ENCODE measurements around the gene ZC3H10. TPM values are rescaled to one million over a fixed set of nuclear protein-coding genes. Genes with fewer than 3 reads are reported as not detected.

Gene ZC3H10
- total RNA-seq, 1 experiment from 2014 or later, result 11.8 TPM

- no TSS peak for BruUV-seq (replicated peaks)
- TF ChIP-seq CTCF (conservative IDR thresholded peaks at IDR 0.05; ENCODE audit: low read depth, low read length) (no peak), EZH2 (IDR thresholded peaks at IDR 0.05; ENCODE audit: borderline replicate concordance, low read depth, low read length, poor library complexity, severe bottlenecking) (no peak)
- Histone ChIP-seq H3K27ac (ENCODE audit: low read depth, low read length, poor library complexity, severe bottlenecking) (no peak overlapping the region), H3K27me3 (replicated peaks; ENCODE audit: insufficient read depth, low read depth, low read length, poor library complexity) (no peaks in the 10 kb centered on the region), H3K36me3 (ENCODE audit: insufficient read depth, low read length, poor library complexity, severe bottlenecking) (peaks cover 64% of the 10 kb centered on the region), H3K9me3 (ENCODE audit: low read depth, low read length, poor library complexity, severe bottlenecking) (no peaks in the 10 kb centered on the region), H3K4me1 (ENCODE audit: insufficient read depth, low read length, poor library complexity, severe bottlenecking) (peaks cover 11% of the 10 kb centered on the region), H3K4me3 (ENCODE audit: low read depth, low read length, poor library complexity, severe bottlenecking) (no peak overlapping the region)
- no peak for DNase-seq (ENCODE audit: low spot score)
- ChIA-PET POLR2A (ENCODE audit: low non-redundant PET) (no interaction called here), CTCF (no interaction called here)
- intact Hi-C loops (cut with micrococcal nuclease; ENCODE audit: unreplicated experiment), result no loop called here
These were observed 10.8 kb upstream of the ZC3H10 start for GRCh38 chr12:56107242-56107641.

GRCh38 chr12:56110571-56110970 is 7.5 kb upstream of the ZC3H10 start:
- no peak for TF ChIP-seq CTCF (conservative IDR thresholded peaks at IDR 0.05; ENCODE audit: low read depth, low read length)
- no peak for TF ChIP-seq EZH2 (IDR thresholded peaks at IDR 0.05; ENCODE audit: borderline replicate concordance, low read depth, low read length, poor library complexity, severe bottlenecking)
- Histone ChIP-seq H3K27me3 (replicated peaks; ENCODE audit: insufficient read depth, low read depth, low read length, poor library complexity) (no peaks in the 10 kb centered on the region), H3K9me3 (ENCODE audit: low read depth, low read length, poor library complexity, severe bottlenecking) (no peaks in the 10 kb centered on the region), H3K4me1 (ENCODE audit: insufficient read depth, low read length, poor library complexity, severe bottlenecking) (peaks cover 6% of the 10 kb centered on the region), H3K36me3 (ENCODE audit: insufficient read depth, low read length, poor library complexity, severe bottlenecking) (peaks cover 80% of the 10 kb centered on the region), H3K4me3 (ENCODE audit: low read depth, low read length, poor library complexity, severe bottlenecking) (no peak overlapping the region), H3K27ac (ENCODE audit: low read depth, low read length, poor library complexity, severe bottlenecking) (no peak overlapping the region)
- no peak for DNase-seq (ENCODE audit: low spot score)
- ChIA-PET CTCF (no interaction called here), POLR2A (ENCODE audit: low non-redundant PET) (no interaction called here)
- BruUV-seq (replicated peaks), result no TSS peak
- intact Hi-C loops (cut with micrococcal nuclease; ENCODE audit: unreplicated experiment), result loop anchor here (10.0 kb wide), 1 partner anchor 524 kb away; the partner anchor contains the start of gene BAZ2A

GRCh38 chr12:56114084-56114483 is 4.0 kb upstream of the ZC3H10 start:
- POLR2A ChIA-PET (ENCODE audit: low non-redundant PET), result no interaction called here
- Histone ChIP-seq H3K4me1 (ENCODE audit: insufficient read depth, low read length, poor library complexity, severe bottlenecking) (peaks cover 4% of the 10 kb centered on the region), H3K27me3 (replicated peaks; ENCODE audit: insufficient read depth, low read depth, low read length, poor library complexity) (no peaks in the 10 kb centered on the region), H3K4me3 (ENCODE audit: low read depth, low read length, poor library complexity, severe bottlenecking) (no peak overlapping the region), H3K36me3 (ENCODE audit: insufficient read depth, low read length, poor library complexity, severe bottlenecking) (peaks cover 55% of the 10 kb centered on the region), H3K9me3 (ENCODE audit: low read depth, low read length, poor library complexity, severe bottlenecking) (no peaks in the 10 kb centered on the region), H3K27ac (ENCODE audit: low read depth, low read length, poor library complexity, severe bottlenecking) (peak overlapping the region; percentile 22)
- CTCF ChIA-PET, result no interaction called here
- DNase-seq (ENCODE audit: low spot score), result no peak
- BruUV-seq (replicated peaks), result no TSS peak
- intact Hi-C loops (cut with micrococcal nuclease; ENCODE audit: unreplicated experiment), result loop anchor here (10.0 kb wide), 1 partner anchor 521 kb away; the partner anchor contains the start of gene BAZ2A
- TF ChIP-seq CTCF (conservative IDR thresholded peaks at IDR 0.05; ENCODE audit: low read depth, low read length), result no peak
- TF ChIP-seq EZH2 (IDR thresholded peaks at IDR 0.05; ENCODE audit: borderline replicate concordance, low read depth, low read length, poor library complexity, severe bottlenecking), result no peak

Data from A673 (cell line).